Measurements from ENCODE around the gene PEX16. TPM values are rescaled to one million over a fixed set of nuclear protein-coding genes. Genes with fewer than 3 reads are reported as not detected.

The PEX16 gene
- total RNA-seq, 1 donor from 2014 or later = 35.8 TPM

DNA sequence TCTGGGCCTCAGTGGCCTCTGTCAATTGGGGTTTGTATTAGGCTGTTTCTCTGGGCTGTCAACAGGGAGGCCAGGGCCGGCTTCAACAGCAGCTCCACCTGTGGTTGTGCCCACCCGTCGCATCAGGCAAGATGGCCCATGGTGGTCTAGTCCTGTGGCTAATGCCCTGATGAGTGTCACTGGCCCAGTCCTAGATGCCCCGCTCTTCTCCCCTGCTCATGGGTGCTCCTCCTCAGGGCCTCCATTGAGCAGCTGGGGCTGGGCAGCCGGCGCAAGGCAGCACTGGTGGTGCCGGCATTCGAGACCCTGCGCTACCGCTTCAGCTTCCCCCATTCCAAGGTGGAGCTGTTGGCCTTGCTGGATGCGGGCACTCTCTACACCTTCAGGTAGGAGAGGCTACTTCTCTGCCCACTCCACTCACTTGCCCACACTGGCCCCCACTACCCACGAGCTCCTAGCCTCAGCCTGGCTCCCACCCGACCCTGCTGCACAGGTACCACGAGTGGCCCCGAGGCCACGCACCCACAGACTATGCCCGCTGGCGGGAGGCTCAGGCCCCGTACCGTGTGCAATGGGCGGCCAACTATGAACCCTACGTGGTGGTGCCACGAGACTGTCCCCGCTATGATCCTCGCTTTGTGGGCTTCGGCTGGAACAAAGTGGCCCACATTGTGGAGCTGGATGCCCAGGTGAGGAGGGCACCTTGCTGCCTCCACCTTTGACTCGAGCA is 10.2 kb upstream of the PEX16 start:
- no peak for DNase-seq (ENCODE audit: extremely low spot score in 2 of 2)
- Histone ChIP-seq H3K27me3 (peaks cover 6% of the 10 kb centered on the region), H3K36me3 (peaks cover 0 to under 1% of the 10 kb centered on the region in 2 donors), H3K4me1 (peaks cover 33% of the 10 kb centered on the region), H3K27ac (no peak overlapping the region), H3K4me3 (no peak overlapping the region), H3K9me3 (no peaks in the 10 kb centered on the region)
- TF ChIP-seq, protein P1, sequence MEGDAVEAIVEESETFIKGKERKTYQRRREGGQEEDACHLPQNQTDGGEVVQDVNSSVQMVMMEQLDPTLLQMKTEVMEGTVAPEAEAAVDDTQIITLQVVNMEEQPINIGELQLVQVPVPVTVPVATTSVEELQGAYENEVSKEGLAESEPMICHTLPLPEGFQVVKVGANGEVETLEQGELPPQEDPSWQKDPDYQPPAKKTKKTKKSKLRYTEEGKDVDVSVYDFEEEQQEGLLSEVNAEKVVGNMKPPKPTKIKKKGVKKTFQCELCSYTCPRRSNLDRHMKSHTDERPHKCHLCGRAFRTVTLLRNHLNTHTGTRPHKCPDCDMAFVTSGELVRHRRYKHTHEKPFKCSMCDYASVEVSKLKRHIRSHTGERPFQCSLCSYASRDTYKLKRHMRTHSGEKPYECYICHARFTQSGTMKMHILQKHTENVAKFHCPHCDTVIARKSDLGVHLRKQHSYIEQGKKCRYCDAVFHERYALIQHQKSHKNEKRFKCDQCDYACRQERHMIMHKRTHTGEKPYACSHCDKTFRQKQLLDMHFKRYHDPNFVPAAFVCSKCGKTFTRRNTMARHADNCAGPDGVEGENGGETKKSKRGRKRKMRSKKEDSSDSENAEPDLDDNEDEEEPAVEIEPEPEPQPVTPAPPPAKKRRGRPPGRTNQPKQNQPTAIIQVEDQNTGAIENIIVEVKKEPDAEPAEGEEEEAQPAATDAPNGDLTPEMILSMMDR (IDR thresholded peaks at IDR 0.05) = no peak
- TF ChIP-seq POLR2A (IDR thresholded peaks at IDR 0.05) (no peak), POLR2AphosphoS5 (IDR thresholded peaks at IDR 0.05; ENCODE audit: insufficient read depth in 1 of 2, low read depth in 1 of 2) (no peak)
- intact Hi-C loops (cut with DNase I) = no loop called here

DNA sequence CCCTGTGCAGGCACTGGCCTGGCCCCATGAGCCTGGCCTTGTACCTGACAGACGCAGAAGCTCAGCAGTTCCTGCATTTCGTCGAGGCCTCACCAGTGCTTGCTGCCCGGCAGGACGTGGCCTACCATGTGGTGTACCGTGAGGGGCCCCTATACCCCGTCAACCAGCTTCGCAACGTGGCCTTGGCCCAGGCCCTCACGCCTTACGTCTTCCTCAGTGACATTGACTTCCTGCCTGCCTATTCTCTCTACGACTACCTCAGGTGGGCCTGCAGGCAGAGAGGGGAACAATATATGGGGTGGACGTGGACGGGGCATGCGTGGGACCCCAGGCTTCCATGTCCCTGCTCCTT is 9.6 kb upstream of the PEX16 start:
- H3K36me3 ChIP-seq = no peaks in the 10 kb centered on the region
- TF ChIP-seq POLR2AphosphoS5 (IDR thresholded peaks at IDR 0.05; ENCODE audit: insufficient read depth in 1 of 2, low read depth in 1 of 2) (no peak), POLR2A (IDR thresholded peaks at IDR 0.05) (no peak)
- TF ChIP-seq, protein P1 (IDR thresholded peaks at IDR 0.05) = no peak
- intact Hi-C loops (cut with DNase I) = no loop called here
- no peak for DNase-seq (ENCODE audit: extremely low spot score in 2 of 2)
- H3K27ac ChIP-seq = no peak overlapping the region
- no peak overlapping the region for H3K4me3 ChIP-seq
- no peaks in the 10 kb centered on the region for H3K9me3 ChIP-seq
- peaks cover 12% of the 10 kb centered on the region for H3K27me3 ChIP-seq
- peaks cover 38% of the 10 kb centered on the region for H3K4me1 ChIP-seq

DNA sequence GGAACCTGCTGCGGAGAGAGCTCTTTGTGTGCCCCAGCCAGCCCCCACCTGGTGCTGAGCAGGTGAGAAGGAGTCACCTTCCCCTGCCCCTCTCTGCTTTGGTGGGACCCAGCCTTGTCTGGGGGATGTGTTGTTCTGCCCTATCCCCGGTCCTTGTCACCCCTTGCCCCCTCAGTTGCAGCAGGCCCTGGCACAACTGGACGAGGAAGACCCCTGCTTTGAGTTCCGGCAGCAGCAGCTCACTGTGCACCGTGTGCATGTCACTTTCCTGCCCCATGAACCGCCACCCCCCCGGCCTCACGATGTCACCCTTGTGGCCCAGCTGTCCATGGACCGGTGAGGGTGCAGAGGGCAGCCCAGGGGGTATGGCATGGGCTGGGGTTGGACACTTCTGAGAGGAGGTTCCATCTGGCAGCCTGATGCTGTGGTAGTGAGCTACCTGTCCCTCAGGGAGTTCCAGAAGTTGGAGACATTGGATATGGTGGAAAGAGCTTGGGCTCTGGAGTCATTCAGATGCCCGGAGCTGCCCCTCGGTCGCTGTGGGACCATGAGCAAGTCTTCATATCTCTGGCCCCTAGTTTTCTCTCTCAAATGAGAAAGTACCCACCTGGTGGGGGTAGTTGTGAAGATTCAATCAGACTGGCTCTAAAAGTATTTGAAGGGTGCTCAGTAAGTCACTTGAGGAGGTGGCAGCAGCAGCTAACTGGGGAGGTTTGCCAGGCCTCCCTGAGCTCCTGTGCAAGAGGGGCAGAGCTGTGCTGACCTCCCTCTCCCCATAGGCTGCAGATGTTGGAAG is 9.1 kb upstream of the PEX16 start:
- Histone ChIP-seq H3K27ac (no peak overlapping the region), H3K4me3 (no peak overlapping the region), H3K36me3 (no peaks in the 10 kb centered on the region), H3K27me3 (peaks cover 13% of the 10 kb centered on the region), H3K4me1 (peaks cover 38% of the 10 kb centered on the region), H3K9me3 (no peaks in the 10 kb centered on the region)
- intact Hi-C loops (cut with DNase I) = no loop called here
- no peak for TF ChIP-seq POLR2A (IDR thresholded peaks at IDR 0.05)
- TF ChIP-seq, protein P1 (IDR thresholded peaks at IDR 0.05) = no peak
- TF ChIP-seq POLR2AphosphoS5 (IDR thresholded peaks at IDR 0.05; ENCODE audit: insufficient read depth in 1 of 2, low read depth in 1 of 2) = no peak
- no peak for DNase-seq (ENCODE audit: extremely low spot score in 2 of 2)

DNA sequence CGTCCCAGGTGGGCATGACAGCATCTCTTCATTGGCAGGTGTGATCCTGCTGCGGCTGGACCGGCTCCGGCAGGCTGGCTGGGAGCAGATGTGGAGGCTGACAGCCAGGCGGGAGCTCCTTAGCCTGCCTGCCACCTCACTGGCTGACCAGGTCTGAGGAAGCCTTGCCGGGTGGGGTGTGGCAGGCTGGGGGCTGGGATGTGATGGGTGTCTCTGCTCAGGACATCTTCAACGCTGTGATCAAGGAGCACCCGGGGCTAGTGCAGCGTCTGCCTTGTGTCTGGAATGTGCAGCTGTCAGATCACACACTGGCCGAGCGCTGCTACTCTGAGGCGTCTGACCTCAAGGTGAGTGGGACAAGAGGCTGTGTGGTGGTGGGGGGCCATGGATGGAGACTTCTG is 8.3 kb upstream of the PEX16 start:
- Histone ChIP-seq H3K36me3 (no peaks in the 10 kb centered on the region), H3K9me3 (no peaks in the 10 kb centered on the region), H3K27ac (no peak overlapping the region), H3K4me3 (no peak overlapping the region), H3K27me3 (peaks cover 13% of the 10 kb centered on the region), H3K4me1 (peaks cover 38% of the 10 kb centered on the region)
- intact Hi-C loops (cut with DNase I) = no loop called here
- no peak for TF ChIP-seq POLR2A (IDR thresholded peaks at IDR 0.05)
- TF ChIP-seq POLR2AphosphoS5 (IDR thresholded peaks at IDR 0.05; ENCODE audit: insufficient read depth in 1 of 2, low read depth in 1 of 2) = no peak
- TF ChIP-seq, protein P1 (IDR thresholded peaks at IDR 0.05) = no peak
- no peak for DNase-seq (ENCODE audit: extremely low spot score in 2 of 2)

DNA sequence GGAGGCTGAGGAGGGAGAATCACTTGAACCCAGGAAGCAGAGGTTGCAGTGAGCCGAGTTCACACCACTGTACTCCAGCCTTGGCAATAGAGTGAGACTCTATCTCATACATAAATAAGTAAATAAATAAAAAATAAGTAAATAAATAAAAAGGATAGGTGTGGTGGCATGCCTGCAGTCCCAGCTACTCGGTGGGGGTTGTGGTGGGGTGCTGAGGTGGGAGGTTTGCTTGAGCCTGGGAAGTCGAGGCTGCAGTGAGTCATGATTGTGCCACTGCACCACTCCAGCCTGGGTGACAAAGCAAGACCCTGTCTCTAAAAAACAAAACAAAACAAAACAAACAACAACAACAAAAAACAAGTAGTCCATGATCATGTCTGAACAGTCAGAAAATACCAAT is 7.9 kb upstream of the PEX16 start:
- TF ChIP-seq POLR2A (IDR thresholded peaks at IDR 0.05) = no peak
- no peak for TF ChIP-seq POLR2AphosphoS5 (IDR thresholded peaks at IDR 0.05; ENCODE audit: insufficient read depth in 1 of 2, low read depth in 1 of 2)
- TF ChIP-seq, protein P1 (IDR thresholded peaks at IDR 0.05) = no peak
- H3K36me3 ChIP-seq = no peaks in the 10 kb centered on the region
- DNase-seq (ENCODE audit: extremely low spot score in 2 of 2) = no peak
- intact Hi-C loops (cut with DNase I) = no loop called here
- H3K27ac ChIP-seq = no peak overlapping the region
- H3K27me3 ChIP-seq = peaks cover 13% of the 10 kb centered on the region
- H3K4me3 ChIP-seq = no peak overlapping the region
- H3K4me1 ChIP-seq = peaks cover 33% of the 10 kb centered on the region
- no peaks in the 10 kb centered on the region for H3K9me3 ChIP-seq

Measured in vagina (tissue), 2 donors.